HCT116 (cell line): ENCODE results near the gene DNAAF5. TPM values are rescaled to one million over a fixed set of nuclear protein-coding genes. Genes with fewer than 3 reads are reported as not detected.

Experiments used
- ATAC-seq: fragments of 200-7000 bp; cut with Tn5 transposase; 2 replicates; pipeline ENCODE4 v1.9.1; 2020; ENCODE audit warnings: mild to moderate bottlenecking, moderate library complexity
- BruUV-seq: library from RNA; stranded (reverse); fragments of 400-500 nt; replicated peaks from 2 replicates; lab custom pipeline; 2021; lab: Mats Ljungman, UMichigan
- CTCF ChIA-PET: fragments of 300-600 bp; sonication (Branson Sonifier 250); formaldehyde crosslinking; loops from one replicate; lab custom pipeline; 2021; ENCODE audit warnings: antibody characterized with exemption; lab: Charles Lee
- POLR2A ChIA-PET: fragments of 300-600, 350-600 bp; sonication (Branson Sonifier 250); formaldehyde crosslinking; loops from one replicate; lab custom pipeline; 2021; ENCODE audit warnings: antibody characterized with exemption; lab: Charles Lee
- RAD21 ChIA-PET, 2 experiments: fragments of 300-600 bp; sonication (Branson Sonifier 250); formaldehyde crosslinking; loops; one replicate each; lab custom pipeline; 2023; ENCODE audit warnings: low total read pairs in 2 of 2; ENCODE audit not compliant: uncharacterized antibody in 2 of 2, unreplicated experiment in 2 of 2, low non-redundant PET in 1 of 2; lab: Charles Lee
- DNase-seq: peaks from one replicate; pipeline ENCODE4 v3.0.0-alpha.2; 2010; ENCODE audit warnings: low read depth, low spot score
- H2AFZ ChIP-seq: fragments of 200-600 bp; shearing (Covaris generic), sonication (generic); 2 replicates; pipeline ENCODE4 v1.6.1; 2017; ENCODE audit warnings: low read depth, mixed run types, mixed read lengths, antibody characterized with exemption, low read length; ENCODE audit not compliant: poor library complexity, severe bottlenecking
- H3K27ac ChIP-seq: 2 replicates; pipeline ENCODE4 v1.5.1; 2012; ENCODE audit warnings: low read depth, low read length
- H3K27me3 ChIP-seq: fragments of 200-600 bp; sonication (generic); 2 replicates; pipeline ENCODE4 v1.6.1; 2016; ENCODE audit warnings: mixed run types, low read length, mixed read lengths; ENCODE audit not compliant: insufficient read depth
- H3K36me3 ChIP-seq, 2 experiments: fragments of 200-500 bp in 1 of 2; fragments of 200-600 bp in 1 of 2; sonication (Bioruptor generic) in 1 of 2; sonication (generic) in 1 of 2; 2 replicates each; pipeline versions ENCODE4 v1.5.1 to v1.6.1; 2014 to 2016; ENCODE audit warnings: low read length in 2 of 2, inconsistent platforms in 1 of 2, mixed read lengths in 1 of 2, mixed run types in 1 of 2; ENCODE audit not compliant: insufficient read depth in 2 of 2, control insufficient read depth in 1 of 2
- H3K4me1 ChIP-seq, 2 experiments: fragments of 200-600 bp in 1 of 2; sonication (generic) in 1 of 2; 2 replicates each; pipeline versions ENCODE4 v1.5.1 to v1.6.1; 2012 to 2017; ENCODE audit warnings: low read length in 2 of 2, inconsistent platforms in 1 of 2, mild to moderate bottlenecking in 1 of 2, mixed read lengths in 1 of 2, mixed run types in 1 of 2, moderate library complexity in 1 of 2; ENCODE audit not compliant: insufficient read depth in 2 of 2, control insufficient read depth in 1 of 2
- H3K4me2 ChIP-seq: fragments of 200-600 bp; sonication (generic); 2 replicates; pipeline ENCODE4 v1.6.1; 2017; ENCODE audit warnings: mixed run types, low read length, mixed read lengths
- H3K4me3 ChIP-seq, 2 experiments: fragments of 200-600 bp in 1 of 2; sonication (generic) in 1 of 2; replicated peaks in 1 of 2; 2 replicates each; pipeline ENCODE4 v1.5.1; 2011 to 2016; ENCODE audit warnings: low read length in 2 of 2, control low read depth in 1 of 2, low read depth in 1 of 2, mild to moderate bottlenecking in 1 of 2, mixed read lengths in 1 of 2, mixed run types in 1 of 2
- H3K79me2 ChIP-seq: fragments of 200-600 bp; sonication (generic); 2 replicates; pipeline ENCODE4 v1.6.1; 2017; ENCODE audit warnings: mild to moderate bottlenecking, mixed run types, low read length, moderate library complexity, mixed read lengths; ENCODE audit not compliant: insufficient read depth
- H3K9ac ChIP-seq: fragments of 200-600 bp; sonication (generic); 2 replicates; pipeline ENCODE4 v1.6.1; 2016; ENCODE audit warnings: low read length, mixed read lengths
- H3K9me2 ChIP-seq: fragments of 200-600 bp; sonication (generic), shearing (Covaris generic); 2 replicates; pipeline ENCODE4 v1.6.1; 2017; ENCODE audit warnings: mixed run types, mild to moderate bottlenecking, moderate library complexity; ENCODE audit not compliant: insufficient read depth
- H3K9me3 ChIP-seq, 2 experiments: fragments of 200-500 bp in 1 of 2; fragments of 200-600 bp in 1 of 2; sonication (Bioruptor generic) in 1 of 2; sonication (generic) in 1 of 2; 2 replicates each; pipeline ENCODE4 v1.6.1; 2014 to 2017; ENCODE audit warnings: low read length in 2 of 2, mixed read lengths in 2 of 2, inconsistent platforms in 1 of 2, low read depth in 1 of 2, mild to moderate bottlenecking in 1 of 2, mixed run types in 1 of 2, moderate library complexity in 1 of 2; ENCODE audit not compliant: control insufficient read depth in 1 of 2, insufficient read depth in 1 of 2
- H4K20me1 ChIP-seq: fragments of 200-600 bp; sonication (generic), shearing (Covaris generic); 2 replicates; pipeline ENCODE4 v1.6.1; 2017; ENCODE audit warnings: mixed run types, mild to moderate bottlenecking, moderate library complexity; ENCODE audit not compliant: insufficient read depth
- CEBPB ChIP-seq: IDR thresholded peaks from 2 replicates; pipeline ENCODE4 v1.6.1; 2012; ENCODE audit warnings: low read depth
- FOSL1 ChIP-seq: IDR thresholded peaks from 2 replicates; pipeline ENCODE4 v1.6.1; 2012; ENCODE audit warnings: low read depth
- SIN3A ChIP-seq: IDR thresholded peaks from 2 replicates; pipeline ENCODE4 v1.6.1; 2012; ENCODE audit warnings: low read depth
- TCF7L2 ChIP-seq: IDR thresholded peaks from 2 replicates; pipeline ENCODE4 v1.7.0; 2011; ENCODE audit warnings: borderline replicate concordance, inconsistent platforms; ENCODE audit not compliant: insufficient read depth, insufficient read length; ENCODE audit errors: extremely low read depth
- intact Hi-C: fragments of 100-400 bp; cut with micrococcal nuclease; formaldehyde crosslinking; loops from 2 replicates; pipeline ENCODE4 v1.10.0; 2022
- total RNA-seq: library from RNA; stranded (reverse); gene quantifications from one replicate; pipeline ENCODE4 v1.2.1, GENCODE V29; 2021; ENCODE audit not compliant: unreplicated experiment
- TF ChIP-seq, protein P1 (sequence below): IDR thresholded peaks from 2 replicates; pipeline ENCODE4 v1.6.1; 2011; ENCODE audit warnings: mild to moderate bottlenecking, low read length, moderate library complexity; ENCODE audit not compliant: insufficient replicate concordance; ENCODE audit errors: extremely low read depth
- TF ChIP-seq, protein P2 (sequence below): IDR thresholded peaks from 2 replicates; pipeline ENCODE4 v1.6.1; 2012; ENCODE audit warnings: low read depth

The DNAAF5 gene
- total RNA-seq, 1 experiment from 2014 or later, result 69.4 TPM

DNA sequence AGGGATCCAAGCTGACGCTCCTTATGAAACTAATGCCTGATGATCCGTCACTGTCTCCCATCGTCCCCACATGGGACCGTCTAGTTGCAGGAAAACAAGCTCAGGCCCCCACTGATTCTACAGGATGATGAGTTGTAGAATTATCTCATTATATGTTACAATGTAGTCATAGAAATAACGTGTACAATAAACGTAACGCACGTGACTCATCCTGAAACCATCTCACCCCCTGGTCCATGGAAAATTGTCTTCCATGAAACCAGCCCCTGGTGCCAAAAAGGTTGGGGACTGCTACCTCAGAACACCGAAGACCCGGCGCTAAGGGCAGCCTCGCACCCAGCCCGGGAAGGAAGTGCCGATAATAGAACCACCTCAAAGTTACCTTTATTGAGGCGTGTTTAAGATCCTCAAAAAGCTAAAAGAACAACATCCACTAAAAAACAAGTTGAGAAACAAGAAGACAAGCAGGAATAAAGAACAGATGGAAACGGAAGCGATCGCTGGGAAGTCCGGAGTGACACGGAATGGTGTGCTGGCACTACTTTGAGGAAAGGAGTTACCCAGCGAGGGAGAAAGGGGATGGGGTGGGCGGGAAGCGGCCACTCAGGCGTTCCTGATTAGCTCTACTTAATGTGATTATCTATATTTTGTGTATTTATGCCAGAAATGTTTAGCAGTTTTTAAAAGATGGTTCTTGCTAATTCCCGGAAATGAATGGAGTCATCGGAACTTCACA is 50.7 kb downstream of the DNAAF5 start (continued):
- TF ChIP-seq, protein P1, sequence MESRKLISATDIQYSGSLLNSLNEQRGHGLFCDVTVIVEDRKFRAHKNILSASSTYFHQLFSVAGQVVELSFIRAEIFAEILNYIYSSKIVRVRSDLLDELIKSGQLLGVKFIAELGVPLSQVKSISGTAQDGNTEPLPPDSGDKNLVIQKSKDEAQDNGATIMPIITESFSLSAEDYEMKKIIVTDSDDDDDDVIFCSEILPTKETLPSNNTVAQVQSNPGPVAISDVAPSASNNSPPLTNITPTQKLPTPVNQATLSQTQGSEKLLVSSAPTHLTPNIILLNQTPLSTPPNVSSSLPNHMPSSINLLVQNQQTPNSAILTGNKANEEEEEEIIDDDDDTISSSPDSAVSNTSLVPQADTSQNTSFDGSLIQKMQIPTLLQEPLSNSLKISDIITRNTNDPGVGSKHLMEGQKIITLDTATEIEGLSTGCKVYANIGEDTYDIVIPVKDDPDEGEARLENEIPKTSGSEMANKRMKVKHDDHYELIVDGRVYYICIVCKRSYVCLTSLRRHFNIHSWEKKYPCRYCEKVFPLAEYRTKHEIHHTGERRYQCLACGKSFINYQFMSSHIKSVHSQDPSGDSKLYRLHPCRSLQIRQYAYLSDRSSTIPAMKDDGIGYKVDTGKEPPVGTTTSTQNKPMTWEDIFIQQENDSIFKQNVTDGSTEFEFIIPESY, result no peak
- TF ChIP-seq CEBPB, result no peak
- TF ChIP-seq SIN3A, result no peak
- TF ChIP-seq, protein P2, sequence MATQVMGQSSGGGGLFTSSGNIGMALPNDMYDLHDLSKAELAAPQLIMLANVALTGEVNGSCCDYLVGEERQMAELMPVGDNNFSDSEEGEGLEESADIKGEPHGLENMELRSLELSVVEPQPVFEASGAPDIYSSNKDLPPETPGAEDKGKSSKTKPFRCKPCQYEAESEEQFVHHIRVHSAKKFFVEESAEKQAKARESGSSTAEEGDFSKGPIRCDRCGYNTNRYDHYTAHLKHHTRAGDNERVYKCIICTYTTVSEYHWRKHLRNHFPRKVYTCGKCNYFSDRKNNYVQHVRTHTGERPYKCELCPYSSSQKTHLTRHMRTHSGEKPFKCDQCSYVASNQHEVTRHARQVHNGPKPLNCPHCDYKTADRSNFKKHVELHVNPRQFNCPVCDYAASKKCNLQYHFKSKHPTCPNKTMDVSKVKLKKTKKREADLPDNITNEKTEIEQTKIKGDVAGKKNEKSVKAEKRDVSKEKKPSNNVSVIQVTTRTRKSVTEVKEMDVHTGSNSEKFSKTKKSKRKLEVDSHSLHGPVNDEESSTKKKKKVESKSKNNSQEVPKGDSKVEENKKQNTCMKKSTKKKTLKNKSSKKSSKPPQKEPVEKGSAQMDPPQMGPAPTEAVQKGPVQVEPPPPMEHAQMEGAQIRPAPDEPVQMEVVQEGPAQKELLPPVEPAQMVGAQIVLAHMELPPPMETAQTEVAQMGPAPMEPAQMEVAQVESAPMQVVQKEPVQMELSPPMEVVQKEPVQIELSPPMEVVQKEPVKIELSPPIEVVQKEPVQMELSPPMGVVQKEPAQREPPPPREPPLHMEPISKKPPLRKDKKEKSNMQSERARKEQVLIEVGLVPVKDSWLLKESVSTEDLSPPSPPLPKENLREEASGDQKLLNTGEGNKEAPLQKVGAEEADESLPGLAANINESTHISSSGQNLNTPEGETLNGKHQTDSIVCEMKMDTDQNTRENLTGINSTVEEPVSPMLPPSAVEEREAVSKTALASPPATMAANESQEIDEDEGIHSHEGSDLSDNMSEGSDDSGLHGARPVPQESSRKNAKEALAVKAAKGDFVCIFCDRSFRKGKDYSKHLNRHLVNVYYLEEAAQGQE, result no peak
- no peak for TF ChIP-seq TCF7L2

DNA sequence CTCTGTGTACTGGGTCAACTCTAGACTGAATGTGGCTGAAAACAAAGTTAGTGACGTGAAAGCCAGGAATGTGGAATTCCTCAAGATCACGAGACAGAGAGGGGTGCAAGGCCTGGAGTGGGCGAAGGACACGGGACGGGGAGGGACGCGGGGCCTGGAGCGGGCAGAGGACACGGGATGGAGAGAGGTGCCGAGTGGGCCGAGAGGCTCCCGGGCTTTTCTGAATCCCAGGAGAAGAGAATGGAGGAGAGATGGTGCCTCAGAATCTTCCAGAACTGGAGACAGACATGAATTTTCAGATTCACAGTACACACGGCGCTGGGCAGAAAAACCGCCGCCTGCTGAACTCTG is 51.2 kb downstream of the DNAAF5 start:
- POLR2A ChIA-PET, result no interaction called here
- no peak for TF ChIP-seq FOSL1
- ATAC-seq (no peak), DNase-seq (no peak)
- no peaks in the 10 kb centered on the region for H3K9me3 ChIP-seq
- H3K79me2 ChIP-seq, result no peaks in the 10 kb centered on the region
- no peak overlapping the region for H3K27ac ChIP-seq
- no peak overlapping the region for H3K9ac ChIP-seq
- no peaks in the 10 kb centered on the region for H4K20me1 ChIP-seq
- intact Hi-C loops, result no loop called here
- RAD21 ChIA-PET, result no interaction called here
- H3K4me2 ChIP-seq, result no peak overlapping the region
- H3K36me3 ChIP-seq, result peaks cover 16 to 19% of the 10 kb centered on the region in 2 experiments; a peak in 3 of 4 replicates
- no peak overlapping the region for H3K4me3 ChIP-seq
- BruUV-seq, result no TSS peak
- no peaks in the 10 kb centered on the region for H3K4me1 ChIP-seq
- CTCF ChIA-PET, result no interaction called here
- no peaks in the 10 kb centered on the region for H3K9me2 ChIP-seq
- no peaks in the 10 kb centered on the region for H3K27me3 ChIP-seq
- no peak overlapping the region for H2AFZ ChIP-seq
